Neural progenitor cell (in vitro differentiated cells): ENCODE results near the gene TUBB6. TPM values are rescaled to one million over a fixed set of nuclear protein-coding genes. Genes with fewer than 3 reads are reported as not detected.

Experiments used
- DNase-seq: peaks from one replicate; pipeline ENCODE4 v3.0.0-alpha.2; 2016; ENCODE audit warnings: low spot score
- H2AFZ ChIP-seq: fragments of 200-600 bp; sonication (generic); replicated peaks from 2 replicates; pipeline ENCODE4 v1.6.1; 2016; ENCODE audit warnings: antibody characterized with exemption
- H3F3A ChIP-seq: fragments of 200-600 bp; sonication (generic); 2 replicates; pipeline ENCODE4 v1.6.1; 2016; ENCODE audit warnings: antibody characterized with exemption, low read depth
- H3K27ac ChIP-seq: fragments of 200-600 bp; sonication (generic); 2 replicates; pipeline ENCODE4 v1.5.1; 2016; ENCODE audit warnings: mild to moderate bottlenecking
- H3K27me3 ChIP-seq: fragments of 200-600 bp; sonication (generic); 2 replicates; pipeline ENCODE4 v1.6.1; 2016; ENCODE audit warnings: mild to moderate bottlenecking, moderate library complexity
- H3K36me3 ChIP-seq: fragments of 200-600 bp; sonication (generic); 2 replicates; pipeline ENCODE4 v1.5.1; 2016
- H3K4me1 ChIP-seq: fragments of 200-600 bp; sonication (generic); 2 replicates; pipeline ENCODE4 v1.6.1; 2016; ENCODE audit warnings: mixed run types
- H3K4me2 ChIP-seq: fragments of 200-600 bp; sonication (generic); 2 replicates; pipeline ENCODE4 v1.6.1; 2016
- H3K4me3 ChIP-seq: fragments of 200-600 bp; sonication (generic); 2 replicates; pipeline ENCODE4 v1.5.1; 2016
- H3K79me2 ChIP-seq: fragments of 200-600 bp; sonication (generic); 2 replicates; pipeline ENCODE4 v1.6.1; 2016; ENCODE audit warnings: low read depth
- H3K9ac ChIP-seq: fragments of 200-600 bp; sonication (generic); 2 replicates; pipeline ENCODE4 v1.6.1; 2016
- H3K9me3 ChIP-seq: fragments of 200-600 bp; sonication (generic); 2 replicates; pipeline ENCODE4 v1.5.1; 2016; ENCODE audit warnings: low read depth
- H4K20me1 ChIP-seq: fragments of 200-600 bp; sonication (generic); 2 replicates; pipeline ENCODE4 v1.6.1; 2016; ENCODE audit warnings: low read depth
- H3K27ac Mint-ChIP-seq: 3 replicates; pipeline ENCODE4 v1.8.0; 2021; ENCODE audit warnings: mixed read lengths
- H3K27me3 Mint-ChIP-seq: 2 replicates; pipeline ENCODE4 v1.8.0; 2022; ENCODE audit warnings: low read depth, mild to moderate bottlenecking, inconsistent platforms, moderate library complexity, mixed read lengths; ENCODE audit not compliant: insufficient read depth
- H3K36me3 Mint-ChIP-seq: 3 replicates; pipeline ENCODE4 v1.8.0; 2021; ENCODE audit warnings: mixed read lengths
- H3K4me1 Mint-ChIP-seq: 3 replicates; pipeline ENCODE4 v1.8.0; 2021; ENCODE audit warnings: mixed read lengths
- H3K4me3 Mint-ChIP-seq: 3 replicates; pipeline ENCODE4 v1.8.0; 2021; ENCODE audit warnings: mild to moderate bottlenecking, moderate library complexity, mixed read lengths
- H3K9me3 Mint-ChIP-seq: 3 replicates; pipeline ENCODE4 v1.8.0; 2020; ENCODE audit warnings: mixed read lengths
- CTCF ChIP-seq: fragments of 200-600 bp; sonication (generic); IDR thresholded peaks from 2 replicates; pipeline ENCODE4 v1.5.1; 2017; ENCODE audit warnings: antibody characterized with exemption, mild to moderate bottlenecking
- EZH2 ChIP-seq: fragments of 200-600 bp; sonication (generic); IDR thresholded peaks from 2 replicates; pipeline ENCODE4 v1.6.1; 2017; ENCODE audit warnings: antibody characterized with exemption, mild to moderate bottlenecking, moderate library complexity
- EZH2phosphoT487 ChIP-seq: fragments of 200-600 bp; sonication (generic); IDR thresholded peaks from 2 replicates; pipeline ENCODE4 v1.6.1; 2017; ENCODE audit warnings: antibody characterized with exemption
- total RNA-seq: library from RNA; depleted of rRNA; stranded (reverse); fragments of >200 nt; gene quantifications from 2 replicates; pipeline ENCODE4 v1.2.3, GENCODE V29; 2015; ENCODE audit warnings: low replicate concordance

The TUBB6 gene
- total RNA-seq, 1 donor from 2014 or later: 92.7 TPM

GRCh38 chr18:12342661-12343060 lies 34.6 kb downstream of the TUBB6 start:
- H3K27me3 ChIP-seq: no peaks in the 10 kb centered on the region
- Mint-ChIP-seq H3K27me3 (peaks cover under 1% of the 10 kb centered on the region), H3K4me1 (no peaks in the 10 kb centered on the region), H3K27ac (no peak overlapping the region), H3K36me3 (peaks cover 43% of the 10 kb centered on the region), H3K9me3 (no peaks in the 10 kb centered on the region), H3K4me3 (no peak overlapping the region)
- H2AFZ ChIP-seq: no peak overlapping the region
- no peaks in the 10 kb centered on the region for H3K4me1 ChIP-seq
- H3K9me3 ChIP-seq: no peaks in the 10 kb centered on the region
- peaks cover 11% of the 10 kb centered on the region for H3F3A ChIP-seq
- H3K4me3 ChIP-seq: no peak overlapping the region
- no peaks in the 10 kb centered on the region for H3K79me2 ChIP-seq
- no peak overlapping the region for H3K4me2 ChIP-seq
- TF ChIP-seq EZH2phosphoT487: no peak
- no peaks in the 10 kb centered on the region for H3K36me3 ChIP-seq
- H4K20me1 ChIP-seq: no peaks in the 10 kb centered on the region
- no peak for DNase-seq
- no peak overlapping the region for H3K9ac ChIP-seq
- no peak overlapping the region for H3K27ac ChIP-seq

- Mint-ChIP-seq H3K9me3 (no peaks in the 10 kb centered on the region), H3K27me3 (peaks cover 2% of the 10 kb centered on the region), H3K36me3 (peaks cover 42% of the 10 kb centered on the region), H3K27ac (no peak overlapping the region), H3K4me1 (no peaks in the 10 kb centered on the region), H3K4me3 (no peak overlapping the region)
- H3K4me2 ChIP-seq: no peak overlapping the region
- no peaks in the 10 kb centered on the region for H3K4me1 ChIP-seq
- H4K20me1 ChIP-seq: no peaks in the 10 kb centered on the region
- no peak for DNase-seq
- no peaks in the 10 kb centered on the region for H3K79me2 ChIP-seq
- H3K36me3 ChIP-seq: no peaks in the 10 kb centered on the region
- H3K9ac ChIP-seq: no peak overlapping the region
- H3K27ac ChIP-seq: no peak overlapping the region
- H3K9me3 ChIP-seq: no peaks in the 10 kb centered on the region
- no peaks in the 10 kb centered on the region for H3K27me3 ChIP-seq
- no peak overlapping the region for H2AFZ ChIP-seq
- no peaks in the 10 kb centered on the region for H3F3A ChIP-seq
- no peak for TF ChIP-seq EZH2phosphoT487
- TF ChIP-seq EZH2: no peak
- TF ChIP-seq CTCF: no peak
- H3K4me3 ChIP-seq: no peak overlapping the region
Observed at GRCh38 chr18:12345491-12346239, 37.6 kb downstream of the TUBB6 start.

GRCh38 chr18:12346240-12346565 lies 38.2 kb downstream of the TUBB6 start:
- Histone ChIP-seq H4K20me1 (no peaks in the 10 kb centered on the region), H3K79me2 (no peaks in the 10 kb centered on the region), H3K4me2 (no peak overlapping the region), H3K36me3 (no peaks in the 10 kb centered on the region), H3F3A (no peaks in the 10 kb centered on the region), H2AFZ (no peak overlapping the region), H3K27ac (no peak overlapping the region), H3K9me3 (no peaks in the 10 kb centered on the region), H3K4me1 (no peaks in the 10 kb centered on the region), H3K27me3 (no peaks in the 10 kb centered on the region), H3K9ac (no peak overlapping the region), H3K4me3 (no peak overlapping the region)
- no peaks in the 10 kb centered on the region for H3K4me1 Mint-ChIP-seq
- H3K27me3 Mint-ChIP-seq: peaks cover 2% of the 10 kb centered on the region
- no peak for DNase-seq
- no peak overlapping the region for H3K27ac Mint-ChIP-seq
- H3K36me3 Mint-ChIP-seq: peaks cover 42% of the 10 kb centered on the region
- no peak overlapping the region for H3K4me3 Mint-ChIP-seq
- no peaks in the 10 kb centered on the region for H3K9me3 Mint-ChIP-seq
- no peak for TF ChIP-seq EZH2phosphoT487
- no peak for TF ChIP-seq EZH2
- no peak for TF ChIP-seq CTCF

- DNase-seq: no peak
- no peak overlapping the region for H3K4me2 ChIP-seq
- no peak for TF ChIP-seq CTCF
- no peak for TF ChIP-seq EZH2
- TF ChIP-seq EZH2phosphoT487: no peak
- Mint-ChIP-seq H3K4me3 (no peak overlapping the region), H3K27me3 (peaks cover 3% of the 10 kb centered on the region), H3K27ac (no peak overlapping the region), H3K4me1 (no peaks in the 10 kb centered on the region), H3K36me3 (peaks cover 31% of the 10 kb centered on the region), H3K9me3 (no peaks in the 10 kb centered on the region)
- no peaks in the 10 kb centered on the region for H3K4me1 ChIP-seq
- H3K79me2 ChIP-seq: no peaks in the 10 kb centered on the region
- no peaks in the 10 kb centered on the region for H3F3A ChIP-seq
- no peaks in the 10 kb centered on the region for H4K20me1 ChIP-seq
- no peak overlapping the region for H3K27ac ChIP-seq
- H3K36me3 ChIP-seq: peaks cover 2% of the 10 kb centered on the region
- no peak overlapping the region for H2AFZ ChIP-seq
- H3K9me3 ChIP-seq: no peaks in the 10 kb centered on the region
- H3K4me3 ChIP-seq: no peak overlapping the region
- no peak overlapping the region for H3K9ac ChIP-seq
- H3K27me3 ChIP-seq: no peaks in the 10 kb centered on the region
Observed at GRCh38 chr18:12347895-12348294, 39.9 kb downstream of the TUBB6 start.
